ENCODE measurements around the gene NOP56.

- TF ChIP-seq CTCF (IDR thresholded peaks at IDR 0.05) (no peak), POLR2A (IDR thresholded peaks at IDR 0.05) (no peak)
These were observed 39.2 kb downstream of the NOP56 start for GRCh38 chr20:2691663-2692035.

Data from right lobe of liver (tissue), 4 donors.